Muscle layer of colon (tissue), 2 donors: ENCODE measurements around the gene ARRDC2.
"Not testable (repeated sequence)": the region's sequence is repeated elsewhere in the genome, so short reads cannot be mapped to it uniquely, and the experiment has no call there.

ENCODE experiments used
- H3K27ac ChIP-seq: one replicate; pipeline ENCODE4 v1.7.0; 2013; ENCODE audit warnings: low read depth, mild to moderate bottlenecking, low read length, moderate library complexity
- H3K27me3 ChIP-seq, 2 donors: one replicate each; pipeline ENCODE4 v1.7.0; 2013; ENCODE audit warnings: low read length in 2 of 2, mild to moderate bottlenecking in 2 of 2; ENCODE audit not compliant: insufficient read depth in 2 of 2, control insufficient read depth in 1 of 2
- H3K36me3 ChIP-seq: one replicate; pipeline ENCODE4 v1.7.0; 2013; ENCODE audit warnings: mild to moderate bottlenecking, low read length; ENCODE audit not compliant: insufficient read depth
- H3K4me1 ChIP-seq: one replicate; pipeline ENCODE4 v1.7.0; 2013; ENCODE audit warnings: mild to moderate bottlenecking, low read length; ENCODE audit not compliant: insufficient read depth
- H3K4me3 ChIP-seq, 2 donors: one replicate each; pipeline ENCODE4 v1.7.0; 2013; ENCODE audit warnings: low read length in 2 of 2, low read depth in 1 of 2, mild to moderate bottlenecking in 1 of 2, moderate library complexity in 1 of 2
- H3K9ac ChIP-seq: one replicate; pipeline ENCODE4 v1.7.0; 2013; ENCODE audit warnings: low read length
- H3K9me3 ChIP-seq: one replicate; pipeline ENCODE4 v1.7.0; 2013; ENCODE audit warnings: mild to moderate bottlenecking, low read length
- donor health status: abdominal sarcoma.
- donor health status: Adenocarcinoma of cecum.

The ARRDC2 gene

DNA sequence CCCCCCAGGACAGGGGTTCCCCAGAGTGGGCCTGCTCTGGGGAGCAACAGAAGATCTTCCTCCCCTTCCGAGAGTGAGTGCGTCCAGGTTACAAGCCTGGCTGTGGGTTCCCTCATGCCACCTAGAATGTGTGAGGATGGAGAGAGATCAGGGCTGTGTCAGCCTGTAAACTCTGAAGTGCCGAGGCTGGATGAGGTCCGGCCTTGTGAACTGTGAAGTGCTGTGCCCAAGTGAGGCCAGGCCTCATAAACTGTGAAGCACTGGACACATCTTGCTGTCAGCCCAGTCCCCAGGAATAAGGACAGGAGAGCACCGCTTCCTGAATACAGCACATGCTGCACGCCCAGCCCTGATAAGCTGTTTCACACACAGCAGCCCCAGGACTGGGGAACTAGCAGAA is 33.4 kb upstream of the ARRDC2 start:
- H3K36me3 ChIP-seq: no peaks in the 10 kb centered on the region
- no peaks in the 10 kb centered on the region for H3K27me3 ChIP-seq
- H3K4me1 ChIP-seq: no peaks in the 10 kb centered on the region
- H3K4me3 ChIP-seq: no peak overlapping the region
- H3K27ac ChIP-seq: no peak overlapping the region
- no peaks in the 10 kb centered on the region for H3K9me3 ChIP-seq
- H3K9ac ChIP-seq: no peak overlapping the region

DNA sequence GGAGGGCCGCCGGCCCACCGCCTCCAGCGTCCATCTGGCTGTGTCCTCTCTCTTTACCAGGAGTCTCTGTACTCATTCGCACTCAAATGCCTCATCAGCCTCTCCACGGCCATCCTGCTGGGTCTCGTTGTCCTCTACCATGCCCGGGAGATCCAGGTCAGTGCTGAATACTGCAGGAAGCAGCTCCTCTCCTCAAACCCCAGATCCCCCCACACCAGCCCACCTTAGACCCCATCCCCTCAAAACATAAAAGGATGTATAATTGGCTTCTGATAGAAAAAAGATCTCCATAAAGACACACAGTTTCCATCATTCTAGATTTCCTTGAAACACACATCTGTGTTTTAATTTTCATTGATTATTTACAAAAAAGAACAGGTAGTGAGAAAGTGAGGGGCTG is 32.9 kb upstream of the ARRDC2 start:
- Histone ChIP-seq H3K9me3 (no peaks in the 10 kb centered on the region), H3K27me3 (no peaks in the 10 kb centered on the region), H3K36me3 (no peaks in the 10 kb centered on the region), H3K4me1 (no peaks in the 10 kb centered on the region), H3K4me3 (no peak overlapping the region), H3K9ac (no peak overlapping the region), H3K27ac (no peak overlapping the region)

GRCh38 chr19:17977021-17977420 is 30.9 kb upstream of the ARRDC2 start:
- H3K27ac ChIP-seq: no peak overlapping the region
- H3K9me3 ChIP-seq: no peaks in the 10 kb centered on the region
- H3K4me3 ChIP-seq: no peak overlapping the region
- no peaks in the 10 kb centered on the region for H3K4me1 ChIP-seq
- H3K27me3 ChIP-seq: no peaks in the 10 kb centered on the region
- H3K36me3 ChIP-seq: no peaks in the 10 kb centered on the region
- no peak overlapping the region for H3K9ac ChIP-seq

DNA sequence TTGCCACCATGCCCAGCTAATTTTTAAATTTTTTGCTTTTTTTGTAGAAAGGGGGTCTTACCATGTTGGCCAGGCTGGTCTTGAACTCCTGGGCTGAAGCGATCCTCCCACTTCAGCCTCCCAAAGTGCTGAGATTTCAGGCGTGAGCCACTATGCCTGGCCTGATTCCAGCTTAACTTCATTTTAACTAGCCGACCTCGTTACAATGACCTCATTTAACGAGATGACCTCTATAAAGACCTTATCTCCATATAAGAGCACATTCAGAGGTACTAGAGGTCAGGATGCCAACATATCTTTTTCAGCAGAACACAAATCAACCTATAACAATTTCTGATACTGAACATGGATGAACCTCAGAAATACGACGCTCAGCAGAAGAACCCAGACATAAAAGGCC is 30.5 kb upstream of the ARRDC2 start:
- no peaks in the 10 kb centered on the region for H3K9me3 ChIP-seq
- no peaks in the 10 kb centered on the region for H3K4me1 ChIP-seq
- H3K27ac ChIP-seq: no peak overlapping the region
- H3K27me3 ChIP-seq: no peaks in the 10 kb centered on the region
- H3K4me3 ChIP-seq: no peak overlapping the region
- no peaks in the 10 kb centered on the region for H3K36me3 ChIP-seq
- no peak overlapping the region for H3K9ac ChIP-seq

GRCh38 chr19:17981611-17982010 is 26.4 kb upstream of the ARRDC2 start:
- H3K9ac ChIP-seq: no peak overlapping the region

GRCh38 chr19:17982430-17982829 is 25.5 kb upstream of the ARRDC2 start:
- Histone ChIP-seq H3K9me3 (no peaks in the 10 kb centered on the region), H3K27me3 (no peaks in the 10 kb centered on the region), H3K4me3 (no peak overlapping the region), H3K9ac (no peak overlapping the region), H3K27ac (no peak overlapping the region), H3K36me3 (no peaks in the 10 kb centered on the region), H3K4me1 (no peaks in the 10 kb centered on the region)

More at GRCh38 chr19:17981611-17982010, 26.4 kb upstream of the ARRDC2 start:
- Histone ChIP-seq H3K4me1 (no peaks in the 10 kb centered on the region), H3K36me3 (no peaks in the 10 kb centered on the region), H3K27ac (no peak overlapping the region), H3K27me3 (no peaks in the 10 kb centered on the region), H3K4me3 (no peak overlapping the region), H3K9me3 (no peaks in the 10 kb centered on the region)

DNA sequence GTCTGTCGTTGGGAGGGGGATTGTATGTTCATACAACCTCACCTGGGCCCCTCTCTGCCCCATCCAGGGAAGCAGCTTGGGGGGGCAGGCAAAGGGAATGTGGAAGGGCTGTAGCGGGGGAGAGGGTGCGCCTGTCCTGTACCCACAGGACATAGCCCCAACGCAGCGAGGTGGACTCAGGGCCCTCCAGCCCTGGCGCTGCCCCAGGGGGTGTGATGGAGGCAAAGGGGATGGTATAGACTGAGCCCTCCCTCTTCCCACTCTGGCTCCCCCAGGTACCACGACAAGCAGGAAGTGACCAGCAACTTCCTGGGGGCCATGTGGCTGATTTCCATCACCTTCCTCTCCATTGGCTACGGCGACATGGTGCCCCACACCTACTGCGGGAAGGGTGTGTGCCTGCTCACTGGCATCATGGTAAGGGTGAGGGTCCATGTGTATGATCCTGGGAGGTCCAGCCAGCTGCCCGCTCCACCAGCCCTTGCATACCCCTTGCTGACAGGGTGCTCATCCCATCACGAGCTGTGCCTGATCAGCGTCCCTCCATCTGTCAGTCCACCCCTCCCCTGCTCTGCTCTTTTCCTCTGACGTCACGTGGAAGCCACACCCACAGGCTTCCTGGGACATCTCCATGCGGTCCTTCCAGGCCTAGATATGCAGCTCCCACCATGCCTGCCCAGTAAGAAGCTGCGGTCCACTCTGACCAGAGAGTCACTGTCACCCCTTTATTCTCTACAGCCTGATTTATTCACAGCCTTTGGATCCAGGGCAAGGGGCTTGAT is 22.7 kb upstream of the ARRDC2 start:
- no peaks in the 10 kb centered on the region for H3K9me3 ChIP-seq
- no peaks in the 10 kb centered on the region for H3K36me3 ChIP-seq
- H3K27ac ChIP-seq: no peak overlapping the region
- no peaks in the 10 kb centered on the region for H3K4me1 ChIP-seq
- H3K9ac ChIP-seq: no peak overlapping the region
- H3K4me3 ChIP-seq: no peak overlapping the region
- H3K27me3 ChIP-seq: no peaks in the 10 kb centered on the region

- not testable (repeated sequence) for H3K27ac ChIP-seq, H3K27me3 ChIP-seq, H3K4me3 ChIP-seq, H3K9me3 ChIP-seq, H3K4me1 ChIP-seq, H3K36me3 ChIP-seq, H3K9ac ChIP-seq
Observed at GRCh38 chr19:17986569-17986968, 21.4 kb upstream of the ARRDC2 start.

GRCh38 chr19:17988161-17988560 is 19.8 kb upstream of the ARRDC2 start:
- no peak overlapping the region for H3K9ac ChIP-seq
- no peaks in the 10 kb centered on the region for H3K27me3 ChIP-seq
- no peak overlapping the region for H3K27ac ChIP-seq
- H3K9me3 ChIP-seq: no peaks in the 10 kb centered on the region
- no peaks in the 10 kb centered on the region for H3K36me3 ChIP-seq
- no peak overlapping the region for H3K4me3 ChIP-seq
- H3K4me1 ChIP-seq: no peaks in the 10 kb centered on the region

DNA sequence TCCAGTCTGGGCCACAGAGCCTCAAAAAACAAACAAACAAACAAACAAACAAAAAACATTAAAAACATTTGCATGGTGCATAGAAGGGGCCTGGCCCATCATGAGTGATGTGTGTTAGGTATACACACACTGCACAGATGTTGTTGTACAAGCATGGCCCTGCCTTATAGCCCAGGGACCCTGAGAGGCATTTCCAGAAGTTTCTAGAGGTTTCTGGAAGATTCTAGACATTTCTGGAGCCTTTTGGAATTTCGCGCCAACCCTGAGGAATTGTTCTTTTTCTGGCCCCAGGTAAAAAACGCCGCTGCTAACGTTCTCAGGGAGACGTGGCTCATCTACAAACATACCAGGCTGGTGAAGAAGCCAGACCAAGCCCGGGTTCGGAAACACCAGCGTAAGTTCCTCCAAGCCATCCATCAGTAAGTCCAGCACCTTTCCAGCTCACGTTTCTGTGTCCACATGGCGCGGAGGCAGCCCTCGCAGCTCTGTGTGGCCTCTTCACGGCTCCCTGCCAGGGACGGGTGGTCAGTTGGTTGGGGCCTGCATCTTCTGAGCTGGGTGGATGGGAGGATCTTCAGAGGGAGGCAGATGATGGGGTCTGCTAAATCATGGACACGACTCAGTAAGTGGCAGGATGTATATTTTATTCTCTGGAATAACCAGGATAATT is 18.4 kb upstream of the ARRDC2 start:
- Histone ChIP-seq H3K9ac (no peak overlapping the region), H3K27ac (no peak overlapping the region), H3K4me3 (no peak overlapping the region), H3K27me3 (no peaks in the 10 kb centered on the region), H3K9me3 (no peaks in the 10 kb centered on the region), H3K4me1 (no peaks in the 10 kb centered on the region), H3K36me3 (no peaks in the 10 kb centered on the region)

DNA sequence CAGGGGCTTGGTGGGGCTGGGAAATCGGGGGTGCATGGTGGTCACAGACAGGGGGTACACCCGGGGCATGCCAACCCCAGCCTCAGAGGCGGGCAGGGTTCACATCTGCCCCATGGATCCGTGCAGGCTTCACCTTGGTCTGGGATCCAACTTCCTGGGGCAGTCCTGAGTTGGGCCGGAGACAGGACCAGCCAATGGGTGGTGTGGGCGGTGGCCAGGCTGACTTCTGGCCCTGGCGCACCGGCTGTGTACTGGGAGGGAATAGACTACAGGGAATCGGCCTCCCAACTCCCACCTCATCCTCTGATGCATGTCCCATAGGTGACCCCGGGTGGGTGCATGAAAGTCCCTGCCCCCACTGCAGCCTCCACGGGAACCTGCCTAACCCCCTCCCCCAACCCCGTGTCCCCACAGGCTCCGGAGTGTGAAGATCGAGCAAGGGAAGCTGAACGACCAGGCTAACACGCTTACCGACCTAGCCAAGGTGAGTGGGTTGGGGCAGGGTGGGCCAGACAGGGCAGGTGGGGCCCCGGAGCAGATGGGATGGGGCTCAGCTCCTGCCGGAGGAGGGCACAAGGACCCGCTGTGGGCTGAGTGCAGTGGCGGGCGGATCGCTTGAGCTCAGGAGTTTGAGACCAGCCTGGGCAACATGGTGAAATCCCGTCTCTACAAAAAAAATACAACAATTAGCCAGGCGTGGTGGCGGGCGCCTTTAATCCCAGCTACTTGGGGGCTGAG is 14.7 kb upstream of the ARRDC2 start:
- no peak overlapping the region for H3K4me3 ChIP-seq
- no peak overlapping the region for H3K9ac ChIP-seq
- no peaks in the 10 kb centered on the region for H3K9me3 ChIP-seq
- no peaks in the 10 kb centered on the region for H3K36me3 ChIP-seq
- no peaks in the 10 kb centered on the region for H3K4me1 ChIP-seq
- H3K27me3 ChIP-seq: no peaks in the 10 kb centered on the region
- no peak overlapping the region for H3K27ac ChIP-seq
